NCI-H226 (cell line): ENCODE measurements around the gene CFAP77.
A peak's percentile ranks its signal among the peaks of the same experiment; 100 is the strongest.

Source experiments
- DNase-seq: peaks from one replicate; pipeline ENCODE4 v3.0.0-alpha.2; 2015

The CFAP77 gene

DNA sequence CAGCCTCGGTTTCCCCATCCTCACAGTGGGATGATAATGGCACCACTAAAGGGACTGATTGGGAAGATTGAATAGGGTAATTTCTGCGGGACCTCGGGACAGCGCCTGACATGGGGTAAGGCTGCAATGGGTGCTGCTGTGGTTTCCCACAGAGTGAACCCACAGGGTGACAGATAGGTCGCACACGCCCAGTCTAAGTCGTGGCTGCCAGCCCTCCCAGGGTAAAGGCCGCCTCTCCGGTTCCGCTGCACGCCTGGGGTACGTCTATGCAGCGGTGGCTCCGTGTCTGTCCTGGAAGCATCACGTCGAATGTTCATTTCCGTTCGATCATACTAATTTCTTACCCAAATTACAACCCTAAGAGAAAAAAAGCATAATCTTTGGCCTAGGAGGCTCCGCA lies 631 bp downstream of the CFAP77 start:
- DNase-seq: no peak

DNA sequence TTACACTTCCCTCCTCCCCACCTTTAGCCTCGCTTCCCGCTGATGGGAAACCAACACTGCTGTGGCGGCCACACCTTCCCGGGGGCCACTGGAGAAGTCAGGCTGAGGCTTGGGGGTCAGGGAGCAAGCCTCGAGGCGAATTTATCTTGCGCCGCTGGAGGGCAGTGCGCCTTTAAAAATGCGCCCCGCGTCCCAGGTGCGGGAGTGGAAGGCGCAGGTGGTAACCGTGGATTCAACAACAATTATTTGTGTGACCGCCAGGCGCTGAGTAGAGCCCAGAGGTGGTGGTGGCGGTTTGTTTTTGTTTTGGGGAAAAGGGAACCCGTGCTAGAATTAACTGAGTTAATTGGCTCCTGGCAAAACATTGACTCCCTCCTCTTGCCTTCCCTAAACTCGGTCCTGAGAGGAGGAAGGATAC lies 1.1 kb downstream of the CFAP77 start:
- DNase-seq: peak; percentile 14

DNA sequence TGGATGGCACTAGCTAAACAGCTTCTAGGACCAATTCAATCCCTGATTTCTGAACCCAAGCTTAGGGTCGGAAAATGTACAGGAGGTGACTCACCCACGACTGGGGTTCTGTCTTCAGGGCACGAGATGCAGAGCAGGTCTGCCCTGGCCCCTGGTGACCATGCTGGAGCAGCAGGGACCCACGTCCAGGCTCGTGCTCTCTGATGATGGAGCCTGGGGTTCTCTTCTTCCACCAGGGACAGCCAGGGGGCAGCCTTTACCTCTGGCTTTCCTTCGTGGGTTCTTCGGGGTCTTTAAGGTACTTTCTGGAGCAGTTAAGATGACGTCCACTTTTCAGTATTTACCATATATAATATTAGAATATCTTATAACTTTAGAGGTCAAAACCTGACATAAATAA lies 2.1 kb downstream of the CFAP77 start:
- DNase-seq: no peak

- no peak for DNase-seq
Observed at GRCh38 chr9:132413926-132414325, 3.9 kb downstream of the CFAP77 start.

DNA sequence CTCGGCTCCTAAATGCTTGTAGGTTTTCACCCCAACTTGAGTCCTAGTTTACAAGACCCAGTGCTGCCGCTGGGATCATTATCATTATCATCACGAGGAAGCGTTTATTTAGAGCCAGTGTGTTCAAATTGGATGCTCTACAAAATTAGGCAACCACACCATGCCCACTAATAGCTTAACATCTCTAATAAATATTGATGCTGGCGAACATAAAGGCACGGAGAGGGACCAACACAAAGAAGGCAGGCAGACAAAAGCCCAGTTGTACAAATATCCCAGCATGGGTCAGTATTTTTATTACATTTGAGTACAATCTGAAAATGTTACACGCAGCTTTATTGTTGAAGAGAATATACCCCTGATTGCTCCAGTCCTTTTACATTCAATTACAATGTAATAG lies 4.7 kb downstream of the CFAP77 start:
- no peak for DNase-seq

DNA sequence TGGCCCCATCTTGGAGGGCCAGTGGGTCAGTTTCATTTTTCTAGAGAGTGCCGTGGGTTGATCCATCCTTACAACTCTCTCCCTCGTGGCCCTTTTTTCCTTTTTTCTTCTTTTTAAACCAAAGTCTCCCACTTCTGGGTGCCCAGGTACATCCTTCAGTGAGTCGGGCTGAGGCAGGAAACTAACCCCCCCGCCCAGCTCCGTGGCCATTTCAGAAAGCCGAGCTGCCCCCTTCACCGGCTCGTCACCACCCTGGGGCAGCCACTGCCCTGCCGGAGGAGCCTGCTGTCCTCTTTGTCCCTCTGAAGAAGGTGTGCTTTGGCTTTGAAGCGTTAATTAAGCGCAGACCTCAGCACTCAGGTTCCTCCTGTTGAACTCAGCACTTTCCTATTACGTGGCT lies 5.2 kb downstream of the CFAP77 start:
- no peak for DNase-seq

- no peak for DNase-seq
Observed at GRCh38 chr9:132418726-132419363, 8.8 kb downstream of the CFAP77 start.

- no peak for DNase-seq
Observed at GRCh38 chr9:132422574-132422973, 12.6 kb downstream of the CFAP77 start.

DNA sequence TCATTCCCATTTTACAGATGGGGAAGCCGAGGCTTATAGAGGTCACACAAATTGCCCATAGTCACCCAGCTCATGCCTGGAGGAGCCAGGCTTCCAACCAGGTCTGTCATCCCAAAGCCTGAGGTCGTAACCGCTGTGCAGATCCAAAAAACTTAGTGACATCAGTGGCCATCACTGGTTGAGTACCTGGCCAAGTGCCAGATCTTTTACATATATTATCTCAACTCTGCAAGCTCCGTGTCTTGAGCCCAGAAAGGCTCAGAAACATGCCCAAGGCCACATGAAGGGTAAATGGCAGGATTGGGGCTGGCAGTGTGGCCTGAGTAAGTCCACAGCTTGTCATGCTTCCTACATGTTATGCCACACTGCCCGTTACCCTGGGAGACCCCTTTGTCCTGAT lies 13.5 kb downstream of the CFAP77 start:
- no peak for DNase-seq

DNA sequence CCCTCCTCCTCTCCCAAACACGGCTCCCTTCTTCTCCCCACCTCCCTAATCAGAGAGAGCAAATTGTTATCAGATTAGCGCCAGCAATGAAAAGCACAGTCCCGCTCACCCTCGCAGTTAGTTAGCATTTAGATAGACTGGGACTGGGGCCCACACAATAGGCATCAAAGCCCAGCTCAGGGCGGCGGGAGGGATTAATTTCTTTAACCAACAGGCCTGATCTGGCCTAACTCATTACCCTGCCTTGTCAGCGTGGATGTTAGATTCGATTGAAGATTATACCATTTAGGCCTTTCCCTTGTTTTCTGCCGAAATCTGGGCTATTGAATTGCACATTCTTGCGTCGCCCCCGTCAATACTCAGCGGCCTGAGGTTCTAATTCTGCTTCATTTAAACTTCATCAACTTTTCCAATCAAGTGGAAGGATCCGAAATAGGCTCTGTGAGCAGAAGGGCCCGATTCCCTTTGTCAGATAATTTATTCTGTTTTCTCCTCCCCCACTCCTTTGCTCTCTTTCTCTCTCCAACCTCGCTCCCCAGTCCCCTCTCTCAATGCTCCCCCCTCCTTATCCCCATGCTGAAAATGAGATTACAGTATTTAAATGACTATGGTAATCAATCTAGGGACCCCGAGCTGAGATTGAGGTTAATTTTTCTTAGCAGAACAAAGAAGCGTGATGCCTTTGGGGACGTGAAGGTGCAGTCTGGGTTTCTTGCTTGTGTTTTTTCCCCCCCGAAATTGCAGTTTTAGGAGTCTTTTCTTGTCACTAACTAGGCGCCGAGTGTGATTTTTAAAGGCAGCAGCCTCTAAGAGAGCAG lies 15.1 kb downstream of the CFAP77 start:
- DNase-seq: no peak

GRCh38 chr9:132425675-132426062 lies 15.7 kb downstream of the CFAP77 start:
- DNase-seq: no peak

GRCh38 chr9:132426639-132427414 lies 16.8 kb downstream of the CFAP77 start:
- DNase-seq: no peak

DNA sequence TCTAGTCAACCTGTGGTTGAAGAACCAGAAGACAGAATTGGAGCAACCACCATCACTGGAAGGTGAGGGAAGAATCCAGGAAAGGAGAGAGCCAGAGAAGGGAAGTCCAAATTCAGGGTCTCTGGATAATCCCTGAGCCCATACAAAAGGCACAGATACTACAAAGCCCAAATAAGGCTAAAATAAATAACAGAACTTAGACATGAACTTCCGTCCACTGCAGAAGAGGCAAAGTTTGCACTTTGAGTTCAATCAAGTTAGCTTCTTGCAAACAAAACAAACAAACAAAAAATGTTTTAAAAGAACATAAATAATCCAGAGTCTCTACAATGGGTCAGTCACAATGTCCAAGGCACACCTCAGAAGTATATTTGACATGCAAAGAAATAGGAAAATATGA lies 21.0 kb downstream of the CFAP77 start:
- DNase-seq: no peak

GRCh38 chr9:132434881-132435280 lies 24.9 kb downstream of the CFAP77 start:
- no peak for DNase-seq

DNA sequence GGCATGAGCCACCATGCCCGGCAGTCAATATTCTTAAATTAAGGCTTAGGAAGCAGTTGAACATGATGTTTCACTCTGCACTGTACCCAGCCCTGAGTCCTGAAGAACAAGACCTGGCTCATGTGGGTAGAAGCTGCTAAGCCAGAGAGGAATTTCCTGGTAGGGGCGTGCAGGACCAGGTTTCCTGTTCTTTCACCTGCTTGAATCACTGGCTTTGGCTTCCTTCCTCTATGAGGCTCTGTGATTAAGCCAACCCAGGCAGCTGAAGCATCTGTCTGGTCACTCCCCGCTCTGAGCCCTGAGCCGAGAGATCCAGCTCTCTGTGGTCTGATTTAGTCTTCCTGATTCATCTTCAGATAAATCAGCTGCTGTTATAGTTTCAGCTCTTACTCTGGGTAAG lies 29.1 kb downstream of the CFAP77 start:
- DNase-seq: no peak

DNA sequence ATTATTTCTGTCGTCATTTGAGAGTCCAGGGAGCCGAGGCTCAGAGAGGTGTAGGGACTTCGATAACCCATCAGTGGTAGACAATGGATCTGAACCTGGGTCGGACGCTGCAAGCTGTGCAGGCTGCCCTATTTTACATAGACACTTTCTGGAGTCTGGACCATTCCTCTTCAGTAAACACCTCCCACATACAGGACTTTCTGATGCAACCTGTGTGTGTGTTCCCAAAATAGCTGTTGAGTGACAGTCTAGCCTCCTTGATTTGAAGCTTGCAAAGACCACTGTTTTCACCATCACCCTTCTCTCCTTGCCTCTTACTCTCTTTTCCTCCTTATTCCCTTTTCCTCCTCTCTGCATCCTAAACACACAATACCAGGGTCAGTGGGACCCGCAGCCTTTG lies 30.7 kb downstream of the CFAP77 start:
- no peak for DNase-seq

DNA sequence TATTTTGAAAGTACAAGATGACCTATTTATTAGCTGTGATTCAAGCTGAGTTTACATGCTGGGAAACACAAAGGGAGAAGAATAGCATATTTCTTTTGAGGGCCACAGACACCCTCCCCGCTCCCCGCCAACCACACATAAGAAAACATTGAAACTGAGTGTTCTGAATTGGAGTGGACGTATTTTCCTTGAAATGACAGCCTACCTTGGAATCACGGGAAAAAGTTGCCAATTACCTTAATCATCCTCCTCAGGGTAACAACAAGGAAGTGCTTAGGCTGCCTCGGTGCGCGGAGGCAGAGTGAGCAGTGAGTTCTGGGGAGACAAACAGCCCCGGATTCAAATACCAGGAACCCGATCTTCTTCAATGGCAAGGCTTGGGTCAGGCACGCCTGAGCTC lies 31.4 kb downstream of the CFAP77 start:
- no peak for DNase-seq

DNA sequence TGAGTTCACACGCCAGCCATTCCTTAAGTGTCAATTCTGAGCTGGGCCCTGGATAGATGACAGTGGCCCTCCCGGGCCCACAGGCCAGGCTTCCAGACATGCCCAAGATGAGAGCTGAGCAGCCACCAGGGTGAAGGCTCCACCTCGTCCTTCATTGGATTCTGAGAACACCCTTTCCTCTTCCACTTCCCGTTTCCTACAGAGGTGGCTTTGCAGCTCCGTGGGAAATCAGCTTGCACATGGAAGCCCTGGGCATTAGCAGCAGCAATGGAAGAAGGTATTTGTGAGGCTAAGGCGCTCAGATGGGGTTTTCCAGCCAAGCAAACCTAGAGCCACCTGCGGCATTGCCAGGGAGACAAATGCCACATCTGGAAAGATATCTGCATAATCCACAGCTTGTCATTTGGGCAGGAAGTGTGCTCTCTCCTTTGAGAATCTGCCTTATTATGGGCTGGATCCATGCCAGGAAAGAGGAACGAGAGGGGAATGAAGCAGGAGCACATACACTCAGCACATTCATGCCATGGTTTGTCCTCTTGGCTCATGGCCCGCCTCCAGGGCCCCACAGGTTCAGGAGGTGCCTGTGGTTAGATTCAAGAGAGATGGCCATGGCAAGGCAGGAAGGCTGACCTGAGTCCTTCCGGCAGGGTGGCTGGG lies 34.1 kb downstream of the CFAP77 start:
- no peak for DNase-seq

- no peak for DNase-seq
Observed at GRCh38 chr9:132446887-132447286, 36.9 kb downstream of the CFAP77 start.

DNA sequence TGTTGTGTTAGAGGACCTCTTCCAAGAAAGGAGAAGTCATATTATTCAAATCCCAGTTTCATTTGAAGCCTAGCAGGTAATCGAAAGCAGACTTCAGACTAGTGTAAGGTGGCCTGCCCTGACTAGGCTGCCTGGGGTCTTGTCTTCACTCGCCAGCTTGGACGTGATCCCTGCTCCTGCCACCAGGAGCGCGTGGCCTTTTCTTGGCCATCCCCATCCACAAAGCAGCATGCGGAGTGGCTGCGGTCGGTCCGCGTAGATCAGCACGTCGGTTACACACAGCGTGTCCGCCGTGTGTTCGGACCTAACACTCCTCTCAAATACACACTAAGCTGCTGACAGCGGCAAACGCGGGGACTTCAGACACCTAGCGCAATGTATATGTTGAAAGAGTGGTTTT lies 37.3 kb downstream of the CFAP77 start:
- no peak for DNase-seq

GRCh38 chr9:132447902-132448301 lies 37.9 kb downstream of the CFAP77 start:
- DNase-seq: no peak

GRCh38 chr9:132451276-132451675 lies 41.3 kb downstream of the CFAP77 start:
- no peak for DNase-seq

DNA sequence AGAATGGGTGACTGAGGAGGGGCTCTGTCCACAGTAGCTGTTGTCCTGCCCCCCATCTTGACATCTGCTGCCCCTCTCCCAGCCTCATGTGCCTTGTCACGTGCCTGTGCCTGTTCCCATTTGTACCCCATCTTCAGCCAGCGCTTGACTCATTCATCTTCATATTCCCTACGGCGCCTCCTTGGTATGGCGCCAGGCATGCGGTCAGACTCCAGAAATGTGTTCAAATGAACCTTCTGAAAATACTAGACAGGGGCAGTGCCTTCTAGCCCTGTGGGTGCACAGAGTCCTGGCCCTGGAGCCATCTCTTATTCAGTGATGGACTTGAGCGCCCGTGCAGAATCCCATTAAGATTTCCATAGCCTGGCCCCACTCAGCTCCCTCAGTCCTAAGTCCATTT lies 46.2 kb downstream of the CFAP77 start:
- DNase-seq: no peak
